Measurements from ENCODE around the gene WHRN.

WHRN gene

DNA sequence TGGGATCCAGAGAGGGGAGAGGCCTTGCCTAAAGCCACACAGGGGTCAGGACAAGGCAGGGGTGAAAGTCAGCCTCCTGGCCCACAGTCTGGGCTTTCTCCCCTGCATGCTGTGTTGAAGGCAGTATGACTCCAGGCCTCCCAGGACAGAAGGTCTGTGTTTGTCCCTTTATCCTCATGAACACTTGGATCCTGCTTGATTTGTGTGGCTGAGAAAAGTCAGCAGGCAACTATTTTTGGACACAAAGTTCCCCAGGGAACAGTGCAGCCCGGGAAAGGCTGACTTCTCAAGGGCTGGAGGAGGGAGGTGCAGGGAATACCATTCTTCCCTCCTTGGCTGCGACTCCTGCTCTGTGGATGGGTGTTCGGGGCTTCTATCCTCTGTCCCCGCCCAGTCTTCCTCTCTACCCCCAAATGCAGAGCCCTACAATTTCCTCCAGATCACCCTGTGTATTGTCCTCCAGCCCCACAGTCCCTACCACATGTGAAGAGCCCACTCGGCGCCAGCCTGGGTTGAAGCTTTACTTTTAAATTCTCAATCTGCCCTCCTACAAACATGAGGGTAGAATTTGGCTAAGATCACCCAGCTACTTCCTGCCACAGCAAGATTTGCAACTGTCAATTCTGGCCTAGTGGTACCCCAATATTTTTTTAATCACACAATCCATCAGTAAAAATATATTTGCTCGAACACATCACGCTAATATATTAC lies 121.6 kb downstream of the WHRN start:
- H3K4me3 ChIP-seq (replicated peaks; ENCODE audit: low read depth, low read length), result no peak overlapping the region
- peak; percentile 67 for DNase-seq (ENCODE audit: low read depth)
- TF ChIP-seq, protein P1, sequence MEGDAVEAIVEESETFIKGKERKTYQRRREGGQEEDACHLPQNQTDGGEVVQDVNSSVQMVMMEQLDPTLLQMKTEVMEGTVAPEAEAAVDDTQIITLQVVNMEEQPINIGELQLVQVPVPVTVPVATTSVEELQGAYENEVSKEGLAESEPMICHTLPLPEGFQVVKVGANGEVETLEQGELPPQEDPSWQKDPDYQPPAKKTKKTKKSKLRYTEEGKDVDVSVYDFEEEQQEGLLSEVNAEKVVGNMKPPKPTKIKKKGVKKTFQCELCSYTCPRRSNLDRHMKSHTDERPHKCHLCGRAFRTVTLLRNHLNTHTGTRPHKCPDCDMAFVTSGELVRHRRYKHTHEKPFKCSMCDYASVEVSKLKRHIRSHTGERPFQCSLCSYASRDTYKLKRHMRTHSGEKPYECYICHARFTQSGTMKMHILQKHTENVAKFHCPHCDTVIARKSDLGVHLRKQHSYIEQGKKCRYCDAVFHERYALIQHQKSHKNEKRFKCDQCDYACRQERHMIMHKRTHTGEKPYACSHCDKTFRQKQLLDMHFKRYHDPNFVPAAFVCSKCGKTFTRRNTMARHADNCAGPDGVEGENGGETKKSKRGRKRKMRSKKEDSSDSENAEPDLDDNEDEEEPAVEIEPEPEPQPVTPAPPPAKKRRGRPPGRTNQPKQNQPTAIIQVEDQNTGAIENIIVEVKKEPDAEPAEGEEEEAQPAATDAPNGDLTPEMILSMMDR (IDR thresholded peaks at IDR 0.05; ENCODE audit: low read length, missing control alignments), result no peak

DNA sequence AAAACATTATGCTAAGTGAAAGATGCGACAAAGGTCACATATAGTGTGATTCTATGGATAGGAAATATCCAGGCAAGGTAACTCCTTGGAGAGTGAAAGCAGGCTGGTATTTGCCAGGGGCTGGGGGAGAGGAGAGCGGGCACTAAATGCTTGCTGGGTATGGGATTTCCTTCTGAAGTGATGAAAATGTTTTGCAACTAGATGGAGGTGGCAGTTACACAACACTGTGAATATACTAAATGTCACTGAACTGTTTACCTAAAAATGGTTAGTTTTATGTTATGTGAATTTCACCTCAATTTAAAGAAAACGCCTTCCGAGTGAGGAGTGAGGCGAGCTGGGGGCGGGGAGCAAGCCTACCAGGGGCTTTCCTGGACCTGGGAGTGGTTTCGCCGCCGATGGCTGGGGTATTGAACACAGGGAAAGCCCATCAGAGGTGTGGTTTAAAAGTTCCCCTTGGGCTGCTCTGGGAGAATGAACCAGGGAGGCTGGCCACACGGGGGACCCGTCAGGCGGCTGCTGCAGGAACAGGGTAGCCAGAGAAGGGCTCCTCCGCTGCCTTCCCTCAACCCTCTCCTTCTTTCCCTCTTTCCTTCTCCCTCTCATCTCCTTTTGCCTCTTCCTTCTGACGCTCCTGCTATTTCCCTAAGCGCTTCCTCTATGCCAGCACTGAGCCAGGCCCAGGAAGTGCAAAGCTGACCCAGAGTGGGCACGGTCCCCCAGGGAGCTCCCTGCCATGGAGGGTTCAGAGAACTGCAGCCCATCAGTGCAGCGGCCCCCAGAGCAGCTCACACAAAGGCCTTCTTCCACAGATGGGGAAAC lies 122.4 kb downstream of the WHRN start:
- TF ChIP-seq, protein P1 (IDR thresholded peaks at IDR 0.05; ENCODE audit: low read length, missing control alignments), result peak; percentile 9
- no peak for DNase-seq (ENCODE audit: low read depth)
- no peak overlapping the region for H3K4me3 ChIP-seq (replicated peaks; ENCODE audit: low read depth, low read length)

DNA sequence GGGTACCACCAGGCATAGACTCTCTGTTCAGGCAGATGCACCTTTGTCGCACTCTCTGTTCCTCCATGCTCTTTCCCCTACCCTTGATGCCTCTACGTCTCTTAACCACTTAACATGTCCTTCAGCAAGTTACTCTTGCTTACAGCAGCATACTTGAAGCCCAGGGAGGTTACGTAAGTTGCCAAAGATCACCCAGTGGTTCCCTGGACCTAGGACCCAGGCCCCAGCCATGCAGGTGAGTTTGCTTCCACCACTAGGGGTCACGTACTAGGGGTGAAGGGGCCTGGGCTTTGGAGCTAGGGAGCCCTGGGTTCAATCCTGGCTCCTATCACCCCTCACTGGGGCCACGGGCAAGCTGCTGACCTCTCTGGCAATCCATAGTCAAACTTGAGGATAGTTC lies 126.4 kb downstream of the WHRN start:
- TF ChIP-seq, protein P1 (IDR thresholded peaks at IDR 0.05; ENCODE audit: low read length, missing control alignments), result no peak

DNA sequence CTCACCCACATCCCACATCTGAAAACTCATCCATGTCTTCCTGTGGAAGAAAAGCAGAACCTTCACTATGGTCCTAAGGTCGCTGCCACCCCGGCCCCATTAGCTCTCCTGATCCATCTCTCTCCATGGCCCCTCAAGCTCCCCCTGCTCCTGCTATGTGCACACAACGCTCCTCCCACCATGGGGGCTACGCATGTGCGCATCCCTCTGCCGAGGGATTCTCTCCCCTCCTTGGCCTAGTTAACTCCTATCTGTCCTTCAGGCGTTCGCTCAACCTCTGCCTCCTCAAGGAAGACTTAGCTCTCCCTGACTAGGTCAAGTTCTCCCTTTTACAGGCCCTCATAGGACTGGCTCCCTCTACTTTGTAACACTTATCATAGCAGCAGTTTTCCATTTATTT lies 127.3 kb downstream of the WHRN start:
- TF ChIP-seq, protein P1 (IDR thresholded peaks at IDR 0.05; ENCODE audit: low read length, missing control alignments), result no peak
- DNase-seq (ENCODE audit: low read depth), result no peak
- no peak overlapping the region for H3K4me3 ChIP-seq (replicated peaks; ENCODE audit: low read depth, low read length)

More for the DNA sequence above, 126.4 kb downstream of the WHRN start:
- DNase-seq (ENCODE audit: low read depth), result no peak
- no peak overlapping the region for H3K4me3 ChIP-seq (replicated peaks; ENCODE audit: low read depth, low read length)

DNA sequence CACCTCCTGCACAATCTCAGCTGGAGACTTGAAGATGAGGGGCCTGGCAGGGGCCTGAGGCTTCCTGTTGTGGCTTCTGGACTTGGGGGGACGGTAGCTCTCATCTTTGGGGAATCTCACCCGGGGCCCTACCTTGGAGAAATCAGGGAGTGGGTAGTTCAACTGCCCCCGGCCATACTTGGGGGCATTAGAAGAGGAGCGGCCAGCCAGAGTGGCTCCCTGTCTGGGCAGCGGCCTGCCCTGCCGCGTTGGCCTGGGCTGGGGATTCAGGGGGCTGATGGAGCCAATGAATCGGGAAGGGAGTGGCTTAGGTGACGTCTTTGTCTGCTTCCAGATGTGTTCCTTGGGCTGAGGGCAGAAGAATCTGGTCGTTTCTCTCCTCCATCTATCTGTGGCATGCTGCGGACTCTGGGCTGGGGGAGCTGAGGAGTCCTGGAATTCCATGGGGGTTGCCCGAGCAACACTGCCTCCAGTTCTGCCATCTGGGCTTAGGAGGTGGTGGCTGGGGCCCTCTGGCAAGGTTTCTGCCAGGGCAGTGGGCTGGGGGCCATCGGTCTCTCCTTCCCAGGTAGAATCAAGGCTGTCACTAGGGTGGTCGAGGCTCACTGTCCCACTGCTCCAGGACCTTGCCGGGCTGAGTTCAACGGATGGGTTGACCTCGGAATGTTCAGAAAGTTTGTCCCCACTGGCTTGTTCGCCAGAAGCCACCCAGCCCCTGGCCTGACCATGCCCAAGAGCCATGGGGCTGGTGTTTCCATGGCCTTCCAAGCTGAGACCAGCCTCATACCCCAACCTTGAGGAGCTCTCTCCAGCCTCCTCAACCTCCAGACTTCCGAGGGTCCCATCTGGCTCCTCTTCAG lies 128.5 kb downstream of the WHRN start:
- DNase-seq (ENCODE audit: low read depth), result no peak
- TF ChIP-seq, protein P1 (IDR thresholded peaks at IDR 0.05; ENCODE audit: low read length, missing control alignments), result no peak
- no peak overlapping the region for H3K4me3 ChIP-seq (replicated peaks; ENCODE audit: low read depth, low read length)

DNA sequence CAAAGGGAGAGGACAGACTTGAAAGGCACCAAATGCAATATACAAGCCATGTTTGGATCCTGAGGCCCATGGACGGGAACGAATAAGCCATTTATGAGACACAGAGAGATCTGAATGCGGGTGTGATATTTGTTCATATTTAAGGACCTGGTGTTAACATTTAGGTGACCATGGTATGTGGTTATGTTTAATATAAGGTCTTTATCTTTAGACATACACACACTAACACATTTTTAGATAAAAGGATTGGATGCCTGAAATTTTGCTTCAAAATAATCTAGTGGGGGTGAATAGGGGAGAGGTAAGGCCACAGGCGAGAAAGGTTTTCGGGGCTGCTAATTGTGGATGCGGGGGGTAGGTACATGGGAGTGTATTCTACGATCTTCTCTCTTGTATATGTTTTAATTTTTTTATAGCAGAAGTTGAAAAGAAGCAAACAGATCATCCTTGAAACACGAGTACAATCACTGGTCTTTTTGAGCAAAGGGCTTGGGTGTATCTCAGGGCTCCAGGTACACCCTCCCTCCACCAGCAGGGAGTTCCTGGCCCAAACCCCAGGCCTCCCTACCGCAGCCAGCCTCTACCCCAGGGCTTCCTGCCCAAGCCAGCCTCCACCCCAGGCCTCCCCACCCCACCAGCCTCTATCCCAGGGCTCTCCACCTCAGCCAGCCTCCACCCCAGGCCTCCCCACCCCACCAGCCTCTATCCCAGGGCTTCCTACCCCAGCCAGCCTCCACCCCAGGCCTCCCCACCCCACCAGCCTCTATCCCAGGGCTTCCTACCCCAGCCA lies 129.7 kb downstream of the WHRN start:
- TF ChIP-seq, protein P1 (IDR thresholded peaks at IDR 0.05; ENCODE audit: low read length, missing control alignments), result no peak
- DNase-seq (ENCODE audit: low read depth), result no peak
- no peak overlapping the region for H3K4me3 ChIP-seq (replicated peaks; ENCODE audit: low read depth, low read length)
